Ammon's horn (tissue), 1 donor: ENCODE results near the gene MAP4K3.
A peak's percentile ranks its signal among the peaks of the same experiment; 100 is the strongest.
"Not testable (repeated sequence)": the region's sequence is repeated elsewhere in the genome, so short reads cannot be mapped to it uniquely, and the experiment has no call there.

Source experiments
- DNase-seq: peaks from one replicate; pipeline ENCODE4 v3.0.0-alpha.2; 2016; ENCODE audit warnings: low spot score

MAP4K3 gene

DNA sequence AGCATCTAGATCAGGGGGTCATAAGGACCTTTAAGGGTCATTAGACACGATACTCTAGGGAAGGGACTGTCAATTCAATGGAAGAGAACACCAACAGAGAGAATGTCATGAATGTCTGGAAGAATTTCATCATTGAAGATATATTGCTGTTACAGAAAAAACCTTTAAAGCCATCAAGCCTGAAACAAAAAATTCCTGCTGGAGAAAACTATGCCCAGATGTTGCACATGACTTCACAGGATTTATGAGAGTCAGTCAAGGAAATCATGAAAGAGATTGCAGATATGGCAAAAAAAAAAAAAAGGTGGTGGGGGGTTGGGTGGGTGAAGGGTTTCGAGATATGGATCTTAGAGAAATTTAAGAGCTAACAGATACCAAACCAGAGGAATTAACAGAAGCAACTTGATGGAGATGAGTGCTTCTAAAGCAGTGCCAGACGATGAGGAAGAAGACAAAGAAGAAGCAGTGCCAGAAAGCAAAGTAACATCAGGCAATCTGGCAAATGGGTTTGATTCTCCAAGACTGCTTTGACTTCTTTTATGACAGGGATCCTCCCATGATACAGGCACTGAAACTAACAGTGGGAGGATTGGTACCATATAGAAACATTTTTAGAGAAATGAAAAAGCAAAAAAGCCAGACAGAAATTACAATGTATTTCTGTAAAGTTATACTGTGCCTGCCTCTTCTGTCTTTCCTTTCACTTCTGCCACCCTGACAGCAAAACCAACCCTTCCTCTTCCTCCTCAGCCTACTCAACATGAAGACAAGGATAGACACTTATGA lies 28.5 kb downstream of the MAP4K3 start:
- peak; percentile 22 for DNase-seq

DNA sequence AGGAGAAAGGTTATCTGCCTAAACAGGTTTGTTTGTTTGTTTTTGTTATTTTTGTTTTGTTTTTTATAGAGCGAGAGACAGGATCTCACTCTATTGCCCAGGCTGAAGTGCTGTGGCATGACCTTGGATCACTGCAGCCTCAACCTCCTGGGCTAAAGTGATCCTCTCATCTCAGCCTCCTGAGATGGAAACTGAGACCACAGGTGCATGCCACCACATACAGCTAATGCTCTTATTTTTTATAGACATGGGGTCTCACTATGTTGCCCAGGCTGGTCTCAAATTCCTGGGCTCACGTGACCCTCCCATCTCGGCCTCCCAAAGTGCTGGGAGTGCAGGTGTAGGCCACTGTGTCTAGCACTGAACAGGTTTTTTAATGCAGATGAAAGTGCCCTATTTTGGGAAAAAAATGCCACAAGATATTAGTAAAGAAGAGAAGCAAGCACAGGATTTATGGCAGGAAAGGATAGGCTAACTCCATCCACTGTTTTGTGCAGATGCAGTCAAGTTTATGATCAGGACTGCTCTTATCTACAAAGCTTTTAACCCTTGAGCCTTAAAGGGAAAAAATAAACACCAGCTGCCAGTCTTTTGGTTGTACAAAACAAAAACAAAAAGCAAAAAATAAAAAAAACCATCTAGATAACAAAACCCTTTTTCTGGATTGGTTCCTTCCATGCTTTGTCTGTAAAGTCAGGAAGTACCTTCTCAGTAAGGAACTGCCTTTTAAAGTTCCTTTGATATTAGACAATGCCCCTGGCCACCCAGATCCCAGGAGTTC lies 29.4 kb downstream of the MAP4K3 start:
- no peak for DNase-seq

DNA sequence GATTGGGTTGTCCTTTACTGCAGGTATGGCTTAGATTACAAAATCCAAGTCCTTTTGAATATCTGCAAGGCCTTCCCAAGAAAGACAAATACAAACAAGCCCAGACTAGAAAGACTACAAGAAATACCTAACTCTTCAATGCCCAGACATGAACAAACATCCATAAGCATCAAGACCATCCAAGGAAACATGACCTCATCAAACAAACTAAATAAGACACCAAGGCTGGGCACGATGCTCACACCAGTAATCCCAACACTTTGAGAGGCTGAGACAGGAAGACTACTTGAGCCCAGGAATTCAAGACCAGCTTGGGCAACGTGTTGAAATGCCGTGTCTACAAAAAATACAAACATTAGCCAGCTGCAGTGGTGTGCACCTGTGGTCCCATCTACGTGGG lies 31.7 kb downstream of the MAP4K3 start:
- no peak for DNase-seq

DNA sequence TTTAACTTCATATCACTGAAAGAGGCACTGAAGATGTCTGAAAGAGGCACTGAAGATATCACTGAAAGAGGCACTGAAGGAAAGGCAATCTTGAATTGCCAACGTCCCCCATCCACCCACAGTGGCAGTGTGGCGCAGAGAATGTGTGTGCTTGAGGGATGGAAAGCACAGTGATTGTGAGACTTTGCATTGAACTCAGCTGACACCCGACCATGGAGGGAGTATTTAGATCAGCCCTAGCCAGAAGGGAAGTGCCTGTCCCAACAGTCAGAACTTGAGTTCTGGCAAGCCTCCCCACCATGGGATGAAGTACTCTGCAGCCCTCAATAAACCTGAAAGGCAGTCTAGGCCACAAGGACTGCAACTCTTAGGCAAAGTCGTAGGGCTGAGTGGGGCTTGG lies 33.8 kb downstream of the MAP4K3 start:
- DNase-seq, result no peak

DNA sequence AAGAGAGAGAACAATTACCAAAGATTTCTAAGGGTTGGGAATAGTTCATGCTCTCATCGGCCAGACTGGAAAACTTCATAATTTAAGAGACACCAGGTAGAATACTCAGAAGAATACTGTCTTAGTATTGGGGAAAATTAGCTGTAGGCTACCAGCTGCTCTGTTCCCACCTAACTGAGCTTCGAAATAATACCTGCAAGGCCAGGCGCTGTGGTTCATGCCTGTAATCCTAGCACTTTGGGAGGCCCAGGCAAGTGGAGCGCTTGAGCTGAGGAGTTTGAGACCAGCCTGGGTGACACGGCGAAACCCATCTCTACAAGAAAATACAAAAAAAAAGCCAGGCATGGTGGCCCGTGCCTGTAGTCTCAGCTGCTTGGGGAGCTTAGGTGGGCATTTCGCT lies 35.8 kb downstream of the MAP4K3 start:
- DNase-seq, result no peak

DNA sequence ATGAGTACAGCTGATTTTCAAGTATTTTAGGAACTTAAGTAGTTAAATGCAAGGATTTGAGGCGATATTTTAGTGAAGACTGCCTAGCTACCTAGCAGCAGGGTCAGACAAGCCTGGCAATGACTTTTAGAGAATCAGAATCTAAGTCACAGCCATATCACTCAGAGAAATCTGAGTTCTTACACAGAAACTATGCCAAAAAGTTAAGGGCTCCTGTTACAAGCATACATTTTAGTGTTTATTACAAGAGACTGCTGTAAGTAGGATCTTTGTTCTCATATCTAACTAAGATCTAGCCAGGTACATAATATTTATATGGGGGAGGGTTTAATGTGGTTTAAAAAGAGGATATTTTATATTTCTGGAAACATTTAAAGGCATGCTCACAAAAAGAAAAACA lies 37.5 kb downstream of the MAP4K3 start:
- no peak for DNase-seq

DNA sequence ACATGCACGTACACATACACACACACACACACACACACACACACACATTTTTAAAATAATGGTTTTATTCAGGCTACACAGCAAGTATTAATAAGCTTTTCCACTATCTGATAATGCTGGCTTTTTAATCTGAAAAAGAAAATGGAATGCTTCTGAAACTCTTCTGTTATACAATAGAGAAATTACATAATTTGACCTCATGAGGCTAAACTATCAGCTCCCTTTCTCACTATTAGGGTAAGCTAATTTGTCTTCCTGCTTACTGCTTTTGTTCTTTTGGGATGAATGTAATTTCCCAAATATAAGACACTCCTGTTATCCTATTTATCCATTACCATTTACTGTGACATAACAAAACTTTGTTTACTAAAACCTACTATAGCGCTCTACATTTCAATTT lies 41.8 kb downstream of the MAP4K3 start:
- no peak for DNase-seq

DNA sequence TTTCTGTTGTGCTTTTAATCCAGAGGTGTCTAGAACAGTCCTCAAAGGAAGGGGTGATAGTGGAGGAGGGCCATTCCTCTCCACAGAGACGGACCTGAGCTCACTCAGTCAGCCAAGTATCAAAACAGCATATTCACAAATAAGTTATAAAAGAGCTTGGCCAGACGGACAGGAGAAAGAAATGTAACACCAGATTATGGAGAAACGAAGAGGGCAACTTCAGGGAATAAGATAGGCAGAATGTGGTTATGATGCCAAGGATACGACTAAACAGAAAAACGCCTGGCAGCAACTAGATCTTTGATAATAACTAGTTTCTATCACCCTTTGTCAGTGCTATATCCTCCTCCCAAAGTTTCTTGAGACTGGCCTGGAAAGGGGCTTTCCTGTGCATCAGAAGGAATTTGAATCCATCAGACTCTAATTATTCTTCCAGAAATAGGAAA lies 42.5 kb downstream of the MAP4K3 start:
- no peak for DNase-seq

DNA sequence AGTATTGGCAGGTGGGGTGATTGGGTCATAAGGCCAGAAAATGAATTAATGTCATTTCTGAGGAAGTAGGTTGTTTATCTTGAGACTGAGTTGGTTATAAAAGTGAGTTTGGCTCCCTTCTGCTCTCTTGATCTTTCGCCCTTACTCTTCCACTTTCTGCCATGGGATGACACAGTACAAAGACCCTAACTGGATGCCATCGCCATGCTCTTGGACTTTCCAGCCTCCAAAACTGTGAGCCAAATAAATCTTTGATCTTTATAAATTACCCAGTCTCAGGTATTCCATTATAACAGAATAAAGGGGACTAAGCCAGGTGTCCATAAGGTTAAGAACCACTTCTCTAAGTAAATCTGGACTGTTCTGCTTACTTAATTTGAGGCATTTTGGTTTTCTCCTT lies 44.4 kb downstream of the MAP4K3 start:
- DNase-seq, result no peak

DNA sequence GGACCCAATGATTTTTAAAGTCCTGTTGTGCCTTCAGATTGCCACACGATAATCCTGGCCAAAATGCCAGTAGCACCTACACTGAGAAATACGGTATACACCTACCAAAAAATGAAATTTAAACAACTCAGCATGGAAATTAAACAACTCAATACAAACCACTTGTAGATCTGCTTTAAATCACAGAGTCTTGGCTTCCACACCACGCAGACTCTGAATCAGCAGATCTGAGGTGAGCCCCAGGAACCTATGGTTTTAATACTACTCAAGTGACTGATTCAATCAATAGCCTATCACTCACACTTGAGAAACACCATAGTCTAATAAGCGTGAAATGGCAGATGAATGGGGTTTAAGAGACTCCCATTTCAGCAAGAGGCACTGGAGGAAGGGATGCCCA lies 46.9 kb downstream of the MAP4K3 start:
- DNase-seq, result no peak

DNA sequence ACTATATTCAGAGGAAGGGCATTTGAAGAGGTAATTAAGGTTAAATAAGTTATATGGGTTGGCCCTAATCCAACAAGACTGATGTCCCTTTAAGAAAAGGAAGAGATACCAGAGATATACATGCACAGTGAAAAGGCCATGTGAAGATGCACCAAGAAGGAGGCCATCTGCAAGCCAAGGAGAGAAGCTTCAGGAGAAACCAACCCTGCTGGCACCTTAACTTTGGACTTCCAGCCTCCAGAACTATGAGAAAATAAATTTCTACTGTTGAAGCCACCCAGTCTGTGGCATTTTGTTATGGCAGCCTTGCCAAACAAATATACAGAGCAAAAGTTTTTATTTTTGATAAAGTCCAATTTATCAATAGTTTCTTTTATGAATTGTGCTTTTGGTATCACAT lies 51.0 kb downstream of the MAP4K3 start:
- no peak for DNase-seq

DNA sequence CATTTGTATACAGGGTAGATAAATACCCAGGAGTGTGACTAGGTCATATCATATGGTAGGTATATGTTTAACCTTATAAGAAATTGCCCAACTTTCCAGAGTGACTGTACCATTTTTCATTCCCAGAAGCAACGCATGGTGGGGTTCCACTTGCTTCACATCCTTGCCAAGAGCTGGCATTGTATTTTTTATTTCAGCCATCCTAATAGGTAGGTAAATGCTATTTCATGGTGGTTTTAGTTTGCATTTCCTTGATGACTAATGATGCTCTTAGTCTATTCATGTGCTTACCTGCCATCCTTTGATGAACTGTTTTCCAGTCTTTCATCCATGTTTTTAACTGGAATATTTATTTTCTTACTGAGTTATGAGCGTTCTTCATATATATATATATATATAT lies 51.9 kb downstream of the MAP4K3 start:
- no peak for DNase-seq

DNA sequence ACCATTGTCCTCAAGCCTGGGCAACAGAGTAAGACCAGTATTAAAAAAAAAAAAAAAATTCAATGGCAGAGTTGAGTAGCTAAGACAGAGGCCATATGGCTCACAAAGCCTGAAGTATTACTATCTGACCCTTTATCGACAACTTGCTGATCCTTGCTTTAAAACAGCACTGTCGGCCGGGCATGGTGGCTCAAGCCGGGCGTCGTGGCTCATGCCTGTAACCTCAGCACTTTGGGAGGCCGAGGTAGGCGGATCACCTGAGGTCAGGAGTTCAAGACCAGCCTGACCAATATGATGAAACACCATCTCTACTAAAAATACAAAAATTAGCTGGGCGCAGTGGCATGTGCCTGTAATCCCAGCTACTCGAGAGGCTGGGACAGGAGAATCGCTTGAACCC lies 53.0 kb downstream of the MAP4K3 start:
- DNase-seq, result not testable (repeated sequence)

DNA sequence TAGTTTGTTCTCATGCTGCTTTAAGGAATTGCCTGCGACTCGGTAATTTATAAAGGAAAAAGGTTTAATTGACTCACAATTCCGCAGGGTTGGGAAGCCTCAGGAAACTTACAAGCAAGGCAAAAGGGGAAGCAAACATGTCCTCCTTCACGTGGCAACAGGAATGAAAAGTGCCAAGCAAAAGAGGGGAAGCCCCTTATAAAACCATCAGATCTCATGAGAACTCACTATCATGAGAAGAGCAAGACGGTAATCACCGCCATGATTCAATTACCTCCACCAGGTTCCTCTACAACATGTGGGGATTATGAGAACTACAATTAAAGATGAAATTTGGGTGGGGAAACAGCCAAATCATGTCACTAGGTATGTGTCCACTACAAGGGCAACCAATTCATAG lies 53.9 kb downstream of the MAP4K3 start:
- DNase-seq, result no peak

DNA sequence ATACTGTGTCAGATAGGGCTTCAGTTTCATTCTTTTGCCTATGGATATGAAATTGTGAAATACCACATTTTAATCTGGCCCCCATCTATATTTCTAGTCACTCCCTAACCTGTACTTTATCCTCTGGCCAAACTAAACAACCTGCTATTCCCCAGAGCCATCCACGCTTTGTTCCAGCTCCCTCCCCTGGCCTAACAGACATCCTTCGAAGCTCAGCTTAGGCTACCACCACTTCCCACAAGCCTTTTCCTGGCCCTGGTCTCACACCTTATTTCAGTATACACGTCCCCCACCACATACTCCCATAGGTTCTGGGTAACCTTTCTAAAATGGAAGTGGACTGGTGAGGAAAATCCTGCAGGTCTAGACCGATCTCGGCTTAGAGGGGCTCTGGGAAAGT lies 55.4 kb downstream of the MAP4K3 start:
- no peak for DNase-seq

DNA sequence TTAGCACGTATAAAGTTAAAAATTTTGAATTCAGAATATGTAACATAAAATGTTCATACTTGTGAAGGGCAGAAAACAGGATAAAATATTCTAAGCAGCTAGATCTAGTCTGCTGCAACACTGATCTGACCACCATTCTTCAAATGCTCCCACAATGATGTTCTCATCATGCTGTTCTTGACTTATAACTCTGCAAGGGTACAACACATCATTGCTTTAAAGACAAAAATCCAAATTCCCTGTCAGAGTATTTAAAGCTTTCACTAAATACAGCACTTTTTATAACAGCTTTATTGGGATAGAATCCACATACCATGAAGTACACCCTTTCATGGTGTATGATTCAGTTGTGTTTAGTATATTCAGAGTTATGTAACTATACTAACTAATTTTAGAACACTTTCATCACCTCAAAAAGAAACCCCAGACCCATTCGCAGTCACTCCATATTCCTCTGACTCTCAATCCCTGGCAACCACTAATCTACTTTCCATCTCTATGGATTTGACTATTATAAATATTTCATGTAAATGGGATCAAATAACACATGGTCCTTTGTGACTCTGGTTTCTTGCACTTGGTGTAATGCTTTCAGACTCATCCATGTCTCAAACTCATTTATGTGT lies 56.4 kb downstream of the MAP4K3 start:
- DNase-seq, result peak; percentile 12

DNA sequence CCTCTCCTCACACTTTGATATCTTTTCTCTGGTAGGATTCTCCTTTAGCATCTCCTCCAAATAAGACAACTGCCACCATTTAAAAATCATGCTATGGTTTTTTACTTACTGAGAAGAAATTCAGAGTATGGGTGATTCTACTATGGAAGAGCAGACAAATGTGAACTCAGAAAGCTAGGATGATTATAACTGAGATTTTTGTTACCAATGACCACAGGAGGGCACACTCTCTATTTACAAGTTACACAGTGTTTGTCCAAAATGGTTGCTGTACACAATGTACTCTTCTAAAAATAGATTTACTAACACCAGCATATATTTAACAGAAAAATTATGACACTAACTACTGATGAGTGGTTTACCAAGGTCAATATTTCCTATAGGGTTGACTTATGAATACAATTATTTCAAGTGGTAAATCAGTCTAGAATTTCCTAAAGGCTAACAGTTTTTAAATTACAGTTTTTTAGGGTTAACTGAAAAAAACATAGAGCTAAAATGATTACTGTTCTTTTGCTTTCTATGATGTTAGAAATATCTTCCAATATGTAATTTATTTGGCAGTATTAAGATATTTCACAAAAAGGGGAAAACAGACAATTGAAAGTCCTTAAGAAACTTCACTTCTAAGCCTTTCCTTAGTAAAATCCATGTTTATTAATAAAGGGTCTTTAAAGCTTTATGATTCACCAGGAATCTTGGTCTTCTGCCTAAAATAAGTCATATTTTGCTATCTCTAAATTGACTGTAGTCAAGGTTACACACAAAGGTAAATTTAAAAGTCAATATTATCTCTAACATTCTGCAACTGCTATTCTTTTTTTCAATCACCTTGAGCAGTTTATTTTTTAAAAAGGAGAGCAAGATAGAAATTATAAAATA lies 57.2 kb downstream of the MAP4K3 start:
- DNase-seq, result peak; percentile 84

DNA sequence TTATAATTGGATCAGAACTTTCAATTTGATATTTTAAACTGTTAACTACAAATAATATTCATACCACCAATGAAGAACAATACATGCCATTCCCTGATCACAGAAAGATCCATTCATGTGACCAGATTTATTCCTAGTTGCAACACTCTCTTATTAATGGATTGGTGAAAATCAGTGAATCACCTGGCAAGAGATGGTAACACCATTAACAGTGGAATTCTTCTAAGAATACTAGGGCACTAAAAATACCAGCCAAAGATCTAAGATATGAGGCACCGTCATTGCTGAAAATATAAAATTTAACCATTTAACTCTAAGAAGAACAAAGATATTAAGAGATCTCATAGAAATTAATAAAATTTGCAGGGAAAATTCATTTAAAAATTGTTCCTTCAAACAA lies 58.1 kb downstream of the MAP4K3 start:
- DNase-seq, result no peak

DNA sequence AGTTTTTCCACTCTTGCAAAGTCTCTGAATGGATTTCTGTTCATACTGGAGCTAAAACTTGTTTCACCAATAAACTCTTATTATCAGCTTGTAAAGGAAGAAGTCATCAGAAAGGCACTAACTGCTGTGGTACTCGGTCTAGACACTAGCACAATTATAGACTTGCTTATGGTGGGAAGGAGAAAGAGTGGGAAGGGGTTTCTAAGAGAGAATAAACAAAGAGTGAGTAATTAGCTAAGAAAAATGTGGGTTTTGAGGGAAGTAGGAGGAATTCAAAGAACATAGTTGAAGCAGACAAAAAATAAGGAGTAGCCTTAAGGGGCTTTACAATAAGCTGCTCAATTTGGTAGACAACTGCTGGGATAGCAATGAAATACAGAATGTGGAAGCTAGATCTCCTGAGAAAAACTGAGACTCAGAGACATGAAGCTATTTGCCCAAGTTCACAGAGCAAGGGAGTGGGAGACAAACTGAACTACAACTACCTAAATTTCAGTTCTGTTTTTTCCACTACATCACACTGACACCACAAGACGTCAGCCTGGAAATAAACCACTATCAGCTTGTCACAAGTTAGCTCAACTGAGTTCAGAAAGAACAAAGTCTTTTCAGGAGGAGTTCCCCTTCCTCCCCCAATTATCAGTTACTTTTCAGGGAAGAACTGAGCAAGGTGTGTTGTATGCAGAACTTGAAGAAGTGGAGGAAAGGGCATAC lies 59.7 kb downstream of the MAP4K3 start:
- DNase-seq, result peak; percentile 30

DNA sequence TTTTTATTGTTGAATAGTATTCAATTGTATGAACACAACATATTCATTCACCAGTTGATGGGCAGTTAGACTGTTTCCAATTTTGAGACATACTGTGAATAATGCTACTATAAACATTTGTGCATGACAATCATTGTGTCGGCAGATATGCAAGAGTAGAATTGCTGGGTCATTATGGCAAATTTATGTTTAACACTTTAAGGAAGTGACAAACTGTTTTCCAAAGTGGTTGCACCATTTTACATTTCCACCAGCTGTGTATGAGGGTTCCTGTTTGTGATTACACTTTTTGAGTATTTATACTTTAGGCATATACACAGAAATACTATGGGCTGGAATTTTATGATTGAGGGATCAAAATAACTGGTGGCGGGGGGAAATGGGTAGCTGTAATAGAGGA lies 61.2 kb downstream of the MAP4K3 start:
- no peak for DNase-seq

DNA sequence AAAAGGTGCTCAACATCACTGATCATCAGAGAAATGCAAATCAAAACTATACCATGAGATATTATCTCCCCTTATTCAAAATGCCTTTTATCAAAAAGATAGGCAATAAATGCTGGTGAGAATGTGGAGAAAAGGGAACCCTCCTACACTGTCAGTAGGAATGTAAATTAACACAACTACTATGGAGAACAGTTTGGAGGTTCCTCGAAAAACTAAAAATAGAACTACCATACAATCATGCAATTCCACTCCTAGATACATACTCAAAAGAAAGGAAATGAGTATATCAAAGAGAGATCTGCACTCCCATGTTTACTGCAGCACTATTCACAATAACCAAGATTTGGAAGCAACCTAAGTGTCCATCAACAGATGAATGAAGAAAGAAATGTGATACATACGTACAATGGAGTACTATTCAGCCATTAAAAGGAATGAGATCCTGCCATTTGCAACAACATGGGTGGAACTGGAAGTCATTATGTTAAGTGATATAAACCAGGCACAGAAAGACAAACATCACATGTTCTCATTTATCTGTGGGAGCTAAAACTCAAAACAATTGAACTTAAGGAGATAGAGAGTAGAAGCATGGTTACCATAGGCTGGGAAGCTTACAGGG lies 63.8 kb downstream of the MAP4K3 start:
- no peak for DNase-seq
